Epithelial cell of proximal tubule (primary cell): ENCODE measurements around the gene ZBED5. TPM values are rescaled to one million over a fixed set of nuclear protein-coding genes. Genes with fewer than 3 reads are reported as not detected.
"Not testable (repeated sequence)": the region's sequence is repeated elsewhere in the genome, so short reads cannot be mapped to it uniquely, and the experiment has no call there.

Experiments
- DNase-seq: peaks from one replicate; pipeline ENCODE4 v3.0.0-alpha.2; 2011; ENCODE audit warnings: low read depth
- H3K4me3 ChIP-seq: 2 replicates; pipeline ENCODE4 v1.5.1; 2011; ENCODE audit warnings: low read depth, mild to moderate bottlenecking, low read length
- CTCF ChIP-seq: conservative IDR thresholded peaks from 2 replicates; pipeline ENCODE4 v1.5.1; 2012; ENCODE audit warnings: low read depth, mild to moderate bottlenecking, low read length
- total RNA-seq: library from RNA; depleted of rRNA; stranded (reverse); fragments of >200 nt; gene quantifications from 2 replicates; pipeline ENCODE4 v1.2.3, GENCODE V29; 2015

Gene ZBED5
- total RNA-seq, 1 donor from 2014 or later = 19.8 TPM

GRCh38 chr11:10844356-10844755 lies 13.5 kb downstream of the ZBED5 start:
- no peak for TF ChIP-seq CTCF
- no peak overlapping the region for H3K4me3 ChIP-seq
- no peak for DNase-seq

GRCh38 chr11:10838881-10839280 lies 19.0 kb downstream of the ZBED5 start:
- TF ChIP-seq CTCF = no peak
- DNase-seq = no peak
- H3K4me3 ChIP-seq = no peak overlapping the region

GRCh38 chr11:10838083-10838482 lies 19.8 kb downstream of the ZBED5 start:
- no peak for DNase-seq
- TF ChIP-seq CTCF = no peak
- no peak overlapping the region for H3K4me3 ChIP-seq

GRCh38 chr11:10836884-10837283 lies 21.0 kb downstream of the ZBED5 start:
- not testable (repeated sequence) for DNase-seq, H3K4me3 ChIP-seq

GRCh38 chr11:10829139-10829538 lies 28.7 kb downstream of the ZBED5 start:
- no peak for TF ChIP-seq CTCF

GRCh38 chr11:10828402-10828801 lies 29.5 kb downstream of the ZBED5 start:
- no peak for TF ChIP-seq CTCF
- no peak for DNase-seq
- H3K4me3 ChIP-seq = no peak overlapping the region

More at GRCh38 chr11:10829139-10829538, 28.7 kb downstream of the ZBED5 start:
- H3K4me3 ChIP-seq = no peak overlapping the region
- DNase-seq = no peak

- DNase-seq = no peak
- no peak for TF ChIP-seq CTCF
- no peak overlapping the region for H3K4me3 ChIP-seq
These were observed 33.0 kb downstream of the ZBED5 start for GRCh38 chr11:10824888-10825287.
